ENCODE measurements around the gene RUNX1.

Gene RUNX1

DNA sequence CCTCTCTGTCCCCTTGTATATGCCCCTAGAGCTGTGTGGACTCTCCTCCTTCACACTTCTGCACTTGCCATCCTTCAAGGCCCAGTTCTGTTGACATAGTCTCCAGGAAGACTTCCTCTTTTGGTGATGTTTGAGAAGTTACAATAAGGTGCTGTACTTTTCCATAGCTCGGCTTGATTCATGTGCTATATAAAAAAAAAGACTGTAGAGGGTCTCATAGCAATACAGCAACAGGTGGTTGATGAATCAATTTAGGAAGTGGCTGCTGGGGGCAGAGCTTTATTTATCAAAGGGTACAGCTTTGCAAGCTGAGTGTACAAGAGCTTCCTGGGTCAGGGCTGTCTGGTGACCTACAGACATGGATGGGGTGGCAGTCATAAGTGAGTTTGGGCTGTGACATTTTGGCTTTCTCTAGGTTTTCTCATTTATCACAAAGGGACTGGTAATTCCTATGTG, 102.7 kb downstream of the RUNX1 start:
- no peak for DNase-seq (ENCODE audit: low spot score)

DNA sequence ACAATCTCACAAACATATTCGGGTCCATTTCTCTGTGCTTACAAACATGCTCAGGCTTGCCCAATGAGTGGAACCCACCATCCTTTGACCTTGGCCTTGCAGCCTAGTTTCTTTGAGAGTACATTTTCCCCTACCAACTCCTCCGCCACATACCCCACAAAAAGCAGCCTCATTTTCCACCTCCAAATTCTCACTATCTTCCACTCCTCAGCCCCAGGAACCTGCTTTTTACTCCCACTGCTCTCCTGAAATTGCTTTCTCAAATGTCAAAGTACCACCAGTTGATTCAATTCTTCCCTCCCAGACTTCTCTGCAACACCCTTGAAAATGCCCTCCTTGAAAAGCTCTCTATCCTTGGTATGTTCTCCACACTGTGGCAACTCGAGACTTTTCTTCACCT, 103.8 kb downstream of the RUNX1 start:
- DNase-seq (ENCODE audit: low spot score), result no peak

DNA sequence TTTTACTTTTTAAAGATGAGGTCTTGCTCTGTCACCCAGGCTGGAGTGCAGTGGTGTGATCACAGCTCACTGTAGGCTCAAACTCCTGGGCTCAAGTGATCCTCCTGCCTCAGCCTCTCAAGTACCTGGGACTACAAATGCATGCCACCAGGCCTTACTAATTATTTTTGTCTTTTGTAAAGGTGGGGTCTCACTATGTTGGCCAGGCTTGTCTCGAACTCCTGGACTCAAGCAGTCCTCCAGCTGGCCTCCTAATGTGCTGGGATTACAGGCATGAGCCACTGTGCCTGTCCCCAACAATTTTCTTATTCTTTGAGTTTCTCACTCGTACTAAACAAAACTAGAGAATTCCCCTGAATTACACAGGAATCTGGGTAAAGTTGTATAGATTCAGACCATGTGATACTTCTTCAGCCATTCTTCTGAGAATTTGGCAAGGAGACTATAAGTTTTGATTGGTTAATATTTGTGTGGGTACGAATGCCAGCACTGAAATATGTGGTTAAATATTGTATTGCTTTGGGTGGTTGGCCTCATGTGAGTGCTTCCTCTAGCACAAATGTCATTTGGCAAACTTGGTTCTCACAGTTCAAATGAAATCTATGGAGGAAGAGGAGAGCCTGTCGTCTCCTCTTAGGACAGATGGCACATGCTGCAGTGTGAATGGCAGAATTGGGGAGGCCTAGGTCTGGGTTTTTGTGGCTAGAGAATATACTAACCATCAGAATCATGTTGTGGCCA, 104.9 kb downstream of the RUNX1 start:
- no peak for DNase-seq (ENCODE audit: low spot score)

DNA sequence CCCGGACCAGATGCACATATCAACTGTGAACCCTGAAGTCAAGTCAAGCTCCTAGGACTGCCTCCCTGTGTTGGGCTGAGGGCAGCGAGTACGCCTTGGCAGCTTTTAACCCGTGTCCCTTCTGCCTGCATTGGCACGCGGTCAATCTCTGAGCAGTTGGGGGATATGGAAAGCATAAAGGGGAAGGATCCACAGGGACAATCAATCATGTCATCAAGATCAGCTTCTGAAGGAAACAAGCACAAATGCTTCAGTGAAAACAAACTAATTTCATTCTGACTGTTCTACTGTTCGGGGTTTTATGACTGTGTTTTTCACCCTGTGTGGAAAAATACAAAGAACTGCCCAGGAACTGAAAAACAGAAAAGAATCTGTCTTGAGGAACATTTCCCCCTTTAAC, 106.2 kb downstream of the RUNX1 start:
- DNase-seq (ENCODE audit: low spot score), result no peak

DNA sequence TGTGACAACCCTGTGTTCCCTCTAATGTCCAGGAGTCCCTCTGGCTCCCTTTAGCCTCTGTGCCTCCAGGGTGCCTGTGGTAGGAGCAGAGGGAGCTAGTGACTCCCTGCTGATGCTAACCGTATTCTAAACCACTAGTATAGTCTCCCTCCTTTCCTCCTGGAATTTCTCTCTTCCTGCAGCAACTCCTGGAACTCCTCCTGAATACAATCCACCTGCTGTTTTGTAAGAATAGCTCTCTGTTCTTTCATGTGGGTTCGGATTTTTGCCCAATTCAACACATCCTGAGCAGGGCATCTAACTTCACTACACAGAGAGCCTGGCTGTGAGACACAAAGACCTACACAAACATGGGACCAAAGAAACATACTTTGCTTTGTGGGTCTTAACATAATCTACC, 107.9 kb downstream of the RUNX1 start:
- DNase-seq (ENCODE audit: low spot score), result no peak

DNA sequence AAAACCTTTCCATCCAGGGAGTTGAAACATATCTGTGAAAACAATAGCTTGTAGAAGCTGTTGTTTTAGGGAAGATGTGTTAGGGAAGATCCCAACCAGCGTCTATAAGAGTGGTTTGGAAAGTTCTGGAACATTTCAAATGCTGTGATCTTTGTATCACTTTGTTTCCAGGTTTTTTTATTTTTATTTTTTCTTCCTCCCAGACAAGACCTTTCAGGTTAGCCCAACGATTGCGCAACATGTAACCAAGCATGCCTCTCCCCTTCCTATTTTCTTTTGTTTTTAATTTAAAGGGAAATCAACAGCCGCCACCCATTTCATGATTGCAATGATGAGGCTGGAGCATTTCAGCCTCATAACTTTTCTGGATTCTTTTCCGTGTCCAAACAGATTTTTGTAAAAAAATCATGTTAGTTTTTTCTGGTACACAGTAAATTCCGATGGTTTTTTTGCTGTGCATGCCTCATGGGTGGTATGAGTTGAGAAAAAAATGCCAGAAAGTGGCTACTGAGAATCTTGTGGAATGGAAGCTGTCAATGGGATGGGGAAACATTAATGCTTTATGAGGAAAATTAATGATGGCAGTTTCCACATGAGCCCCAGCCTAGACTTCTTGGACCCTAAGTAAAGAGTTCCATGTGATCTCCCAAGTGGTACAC, 109.3 kb downstream of the RUNX1 start:
- DNase-seq (ENCODE audit: low spot score), result no peak

DNA sequence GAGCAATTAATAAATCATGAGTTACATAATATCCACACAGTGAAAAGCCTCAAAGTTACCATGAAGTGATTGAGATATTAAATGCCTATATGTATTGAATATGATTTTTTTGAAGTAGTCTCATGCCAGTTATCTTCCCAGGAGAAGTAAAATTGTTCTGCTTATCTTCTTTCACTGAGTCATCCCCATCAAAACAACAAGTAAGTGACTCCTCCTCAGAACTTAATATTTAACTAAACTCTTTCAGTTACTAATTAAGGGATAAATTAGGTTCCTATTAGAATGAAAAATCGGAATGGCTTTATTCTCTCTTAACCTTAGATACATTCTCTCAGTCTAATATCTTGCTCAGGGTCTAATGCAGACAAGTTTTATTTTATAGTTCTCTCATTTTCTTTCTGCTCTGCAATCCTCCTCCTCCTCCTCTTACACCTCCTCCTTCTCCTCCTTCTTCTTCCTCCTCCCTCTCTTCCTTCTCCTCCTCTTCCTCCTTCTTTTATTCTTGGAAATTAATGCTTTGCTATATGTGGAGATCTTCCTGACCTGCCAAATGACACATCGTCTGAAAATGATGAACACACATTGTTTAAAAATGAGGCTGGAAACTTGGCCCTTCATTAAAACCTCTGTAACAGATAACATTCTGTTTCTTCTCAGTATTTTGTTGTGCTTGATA, 110.9 kb downstream of the RUNX1 start:
- DNase-seq (ENCODE audit: low spot score), result no peak

DNA sequence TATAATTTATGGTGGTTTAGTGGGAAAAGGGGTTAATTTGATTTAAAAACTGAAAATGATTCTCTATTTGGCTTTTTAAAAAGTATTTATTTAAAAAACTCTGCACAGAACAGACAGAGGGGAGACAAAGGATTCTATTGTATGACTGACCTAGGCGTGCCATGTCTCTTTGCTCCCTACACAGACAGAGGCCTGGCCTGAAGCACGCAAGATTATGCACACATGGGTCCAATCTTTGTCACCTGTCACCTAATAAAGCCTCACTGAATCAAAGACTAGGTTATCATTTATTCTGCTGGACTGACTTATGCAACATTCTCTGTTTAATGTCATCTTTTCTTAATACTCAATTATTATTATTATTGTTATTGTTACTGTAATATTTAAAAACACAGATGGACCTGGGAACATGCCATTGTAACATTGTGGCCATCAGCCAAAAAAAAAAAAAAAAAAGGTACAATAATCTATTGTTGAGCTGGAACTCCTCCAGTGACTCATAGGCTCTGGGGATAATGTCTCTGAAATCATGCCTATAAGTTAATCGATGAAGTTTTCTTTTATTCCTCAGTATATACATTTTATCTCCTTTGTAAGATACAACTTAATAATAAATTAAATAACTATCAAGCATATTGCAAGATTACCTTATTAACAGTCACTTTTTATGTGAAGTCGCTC, 112.1 kb downstream of the RUNX1 start:
- DNase-seq (ENCODE audit: low spot score), result no peak

DNA sequence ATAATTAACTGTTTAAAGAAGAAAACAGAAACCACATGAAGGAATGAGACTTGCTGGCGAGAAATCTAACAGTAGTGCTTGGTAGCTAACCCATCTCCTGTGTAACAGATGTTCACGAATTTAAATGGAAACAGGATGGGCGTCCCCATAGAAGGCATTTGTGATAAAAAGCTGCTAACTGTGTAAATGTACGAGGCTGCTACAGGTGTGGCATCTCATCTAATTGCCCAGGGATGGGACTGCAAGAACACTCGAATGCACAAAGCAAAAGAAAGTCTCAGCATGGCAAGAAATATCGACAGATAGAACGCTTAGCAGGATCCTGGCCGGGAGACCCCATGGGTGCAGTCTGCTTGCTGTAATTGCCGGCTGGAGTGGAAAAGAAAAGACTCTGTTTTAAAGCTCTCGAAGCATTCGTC, 112.7 kb downstream of the RUNX1 start:
- no peak for DNase-seq (ENCODE audit: low spot score)

DNA sequence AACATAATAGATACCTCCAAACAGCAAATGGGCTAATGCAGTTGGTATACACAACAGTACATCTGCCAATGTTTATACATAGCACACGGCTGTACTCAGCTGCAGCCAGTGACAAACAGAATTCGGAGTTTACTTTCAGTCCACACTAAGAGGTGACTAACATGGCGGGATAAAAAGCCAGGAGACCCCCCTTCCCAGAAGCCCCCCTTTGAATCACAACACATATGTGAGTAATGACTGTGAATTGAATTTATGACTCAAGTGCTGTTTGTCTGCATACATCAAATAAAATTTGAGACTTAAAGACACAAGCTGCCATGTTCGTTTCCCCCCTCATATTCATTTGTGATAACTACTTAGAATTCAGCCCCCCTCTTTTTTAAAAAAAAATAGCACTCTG, 113.2 kb downstream of the RUNX1 start:
- no peak for DNase-seq (ENCODE audit: low spot score)

DNA sequence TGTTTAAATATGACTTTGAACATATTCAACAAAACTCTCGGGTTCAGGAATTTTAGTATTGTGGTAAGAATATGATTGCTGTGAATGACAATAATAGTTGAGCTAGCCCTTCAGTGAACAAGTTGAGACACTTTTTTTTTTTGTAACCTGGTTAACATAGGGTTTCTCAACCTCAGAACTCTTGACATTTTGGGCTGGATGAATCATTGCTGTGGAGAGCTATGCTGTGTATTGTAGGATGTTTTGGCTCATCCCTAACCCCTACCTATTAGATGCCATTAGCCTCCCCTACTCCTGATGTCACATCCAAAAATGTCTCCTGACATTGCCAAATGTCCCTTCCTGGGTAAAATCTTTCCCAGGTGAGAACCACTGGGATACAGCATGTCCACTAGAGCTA, 113.7 kb downstream of the RUNX1 start:
- no peak for DNase-seq (ENCODE audit: low spot score)

DNA sequence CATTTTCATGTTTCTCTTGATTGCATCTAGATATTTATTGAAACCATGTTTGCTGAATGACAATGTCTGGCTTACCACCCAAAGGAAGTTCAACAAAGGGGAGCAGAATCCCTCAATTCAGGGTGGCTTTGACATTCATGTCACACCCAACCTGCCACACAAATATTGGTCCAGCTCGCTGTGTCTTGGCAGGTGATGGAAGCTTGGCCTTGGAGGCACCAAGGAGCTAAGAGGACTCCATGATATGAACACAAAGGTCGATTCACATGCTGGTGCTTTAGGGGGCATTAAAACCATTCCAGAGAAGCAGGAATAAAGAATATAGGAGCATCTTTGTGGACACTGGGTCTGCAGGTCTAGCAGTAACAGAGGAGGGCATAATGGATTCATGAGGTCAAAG, 114.8 kb downstream of the RUNX1 start:
- DNase-seq (ENCODE audit: low spot score), result no peak

DNA sequence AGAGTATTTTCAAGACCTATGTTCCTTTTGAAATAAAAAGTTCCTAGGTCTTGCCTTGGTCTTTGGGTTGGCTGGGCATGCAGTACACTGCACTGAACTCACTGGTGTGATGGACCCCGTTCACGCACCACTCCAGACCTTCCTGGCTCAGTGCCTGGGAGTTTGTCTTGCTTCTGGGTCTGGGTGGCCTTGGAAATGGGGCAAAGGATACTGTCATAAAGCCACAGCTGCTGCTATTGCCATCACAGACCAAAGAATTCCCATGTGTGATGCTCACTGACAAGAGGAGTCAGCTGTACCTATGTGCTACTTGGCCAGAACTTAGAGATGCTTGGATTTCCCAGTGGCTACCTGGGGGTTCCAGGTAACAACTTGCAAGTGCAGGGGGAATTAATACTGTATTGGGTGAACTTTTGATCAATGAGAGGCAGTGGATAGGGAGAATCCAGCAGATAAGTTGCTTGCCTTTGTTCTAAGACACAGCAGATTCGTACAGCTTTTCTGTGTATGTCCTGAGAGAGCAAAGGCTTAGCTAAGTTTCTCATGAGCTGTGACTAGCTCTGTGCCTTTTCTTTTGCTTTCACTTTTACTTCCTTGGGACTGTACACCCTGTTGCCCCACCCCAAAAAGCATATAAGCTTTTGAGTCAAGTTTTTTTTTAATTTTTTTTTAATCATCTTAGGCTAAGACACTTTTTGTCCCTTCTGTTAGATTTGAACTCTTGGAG, 115.3 kb downstream of the RUNX1 start:
- DNase-seq (ENCODE audit: low spot score), result no peak

DNA sequence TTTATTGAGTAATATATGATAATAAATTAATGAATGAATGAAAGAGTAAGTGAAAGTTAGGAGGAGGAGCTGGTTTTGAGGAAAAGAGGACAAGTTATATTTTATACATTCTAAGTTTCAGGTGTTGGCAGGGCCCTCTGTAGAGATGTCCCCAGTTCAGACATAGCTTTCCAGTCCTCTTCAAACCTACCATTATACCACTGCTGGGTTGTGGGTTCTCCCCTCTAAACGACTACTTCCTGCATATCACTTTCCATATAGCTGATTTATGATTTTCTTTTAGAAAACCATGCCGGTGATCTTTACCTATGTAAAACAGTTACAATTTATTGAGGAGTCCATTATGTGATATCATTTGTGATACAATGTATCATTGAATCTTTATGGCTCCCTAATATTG, 116.9 kb downstream of the RUNX1 start:
- DNase-seq (ENCODE audit: low spot score), result no peak

DNA sequence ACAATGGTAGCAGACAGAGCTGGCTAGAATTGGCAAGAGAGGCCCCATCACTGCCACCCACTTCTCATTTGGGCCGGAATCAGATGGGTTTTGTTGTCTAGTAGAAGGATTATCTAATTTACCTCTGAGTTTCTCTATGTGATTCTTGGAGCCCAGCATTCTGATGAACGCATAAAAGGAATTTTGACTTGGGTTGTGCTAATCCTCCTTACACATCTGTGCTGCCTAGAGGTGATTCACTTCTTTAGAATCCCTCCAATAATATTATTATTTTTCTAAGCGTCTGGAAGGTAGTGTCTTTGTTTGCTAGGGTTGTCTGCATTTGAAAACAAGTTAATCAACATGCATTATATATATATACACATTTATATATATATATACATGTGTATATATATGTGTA, 118.1 kb downstream of the RUNX1 start:
- no peak for DNase-seq (ENCODE audit: low spot score)

DNA sequence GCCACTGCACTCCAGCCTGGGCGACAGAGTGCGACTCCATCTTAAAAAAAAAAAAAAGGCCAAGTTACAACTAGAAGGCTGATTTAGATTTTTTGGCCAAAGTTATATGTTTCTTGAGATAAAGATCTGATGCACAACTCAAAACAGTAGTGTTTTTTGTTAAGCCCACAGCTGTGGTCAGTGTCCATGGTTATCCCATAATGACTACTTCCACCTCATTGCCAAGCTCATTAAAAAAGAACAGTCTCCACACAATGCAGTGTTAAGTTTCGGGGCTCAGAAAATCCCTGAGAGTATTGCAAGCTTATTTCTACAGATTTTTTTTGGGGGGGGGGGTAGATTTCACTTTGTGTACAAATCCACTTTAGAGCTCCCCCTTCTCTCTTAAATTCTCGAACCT, 120.5 kb downstream of the RUNX1 start:
- DNase-seq (ENCODE audit: low spot score), result no peak

DNA sequence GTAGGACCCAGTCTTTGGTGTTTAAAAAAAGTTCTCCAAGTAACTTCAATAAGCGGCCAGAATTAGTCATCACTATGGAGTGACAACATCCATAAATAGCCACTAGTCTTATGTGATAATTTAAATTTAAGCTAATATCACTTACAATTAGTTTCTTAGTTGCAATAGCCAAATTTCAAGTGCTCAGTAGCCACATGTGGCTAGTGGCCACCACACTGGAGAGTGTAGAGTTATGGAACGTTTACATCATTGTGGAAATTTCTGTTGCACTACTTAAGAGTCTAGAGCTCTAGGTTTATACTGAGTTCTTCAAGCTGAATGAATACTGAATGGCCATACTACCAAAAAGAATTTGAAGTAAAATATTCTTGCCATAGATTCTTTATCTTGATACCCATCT, 121.1 kb downstream of the RUNX1 start:
- no peak for DNase-seq (ENCODE audit: low spot score)

DNA sequence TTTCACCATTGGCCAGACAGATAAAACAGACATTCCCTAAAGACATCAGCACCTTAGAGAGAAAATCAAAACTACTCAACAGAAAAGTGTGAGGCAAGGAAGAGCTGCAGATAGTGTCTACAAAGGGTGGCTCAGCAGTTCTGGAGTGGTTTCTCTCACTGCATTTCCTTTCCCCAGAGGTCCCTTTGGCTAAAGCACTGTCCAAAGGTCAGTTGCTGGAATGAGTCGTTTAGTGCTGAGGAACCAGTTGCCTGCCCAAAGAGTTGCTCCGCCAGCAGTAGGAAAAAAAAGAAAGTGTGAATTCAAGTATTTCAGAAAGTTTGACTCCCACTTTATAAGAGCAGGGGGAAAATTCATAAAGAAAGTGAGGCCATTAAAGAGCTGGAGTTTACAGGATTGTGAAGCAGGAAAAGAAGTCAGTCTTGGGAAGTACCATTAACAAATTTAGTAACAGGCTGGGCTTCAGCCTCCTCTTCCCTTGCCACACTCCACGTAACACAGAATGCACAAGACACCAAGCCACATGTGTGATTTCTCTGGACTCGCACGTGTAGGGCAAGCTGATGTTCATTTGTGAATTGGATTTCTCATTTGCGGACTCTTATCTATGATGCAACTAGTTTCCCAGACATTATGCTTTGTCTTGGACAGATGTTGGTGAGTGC, 122.2 kb downstream of the RUNX1 start:
- DNase-seq (ENCODE audit: low spot score), result no peak

DNA sequence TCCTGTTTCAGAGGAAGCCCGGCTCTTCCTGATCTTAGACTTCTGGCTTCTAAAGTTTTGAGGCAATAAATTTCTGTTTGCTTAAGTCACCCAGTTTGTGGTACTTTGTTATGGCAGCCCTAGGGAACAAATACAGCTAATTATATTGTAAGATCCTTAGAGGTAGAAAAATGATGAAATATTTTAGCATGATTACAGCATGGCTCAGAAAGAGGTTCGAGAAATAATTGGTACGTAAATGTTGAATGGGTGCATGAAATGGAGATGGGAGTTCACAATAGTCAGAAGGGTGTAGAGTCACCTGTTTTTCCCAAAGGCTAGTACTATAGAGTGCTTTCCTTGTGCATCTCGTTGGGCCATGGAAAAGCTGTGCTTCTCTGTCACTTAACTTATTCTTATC, 123.5 kb downstream of the RUNX1 start:
- DNase-seq (ENCODE audit: low spot score), result no peak

DNA sequence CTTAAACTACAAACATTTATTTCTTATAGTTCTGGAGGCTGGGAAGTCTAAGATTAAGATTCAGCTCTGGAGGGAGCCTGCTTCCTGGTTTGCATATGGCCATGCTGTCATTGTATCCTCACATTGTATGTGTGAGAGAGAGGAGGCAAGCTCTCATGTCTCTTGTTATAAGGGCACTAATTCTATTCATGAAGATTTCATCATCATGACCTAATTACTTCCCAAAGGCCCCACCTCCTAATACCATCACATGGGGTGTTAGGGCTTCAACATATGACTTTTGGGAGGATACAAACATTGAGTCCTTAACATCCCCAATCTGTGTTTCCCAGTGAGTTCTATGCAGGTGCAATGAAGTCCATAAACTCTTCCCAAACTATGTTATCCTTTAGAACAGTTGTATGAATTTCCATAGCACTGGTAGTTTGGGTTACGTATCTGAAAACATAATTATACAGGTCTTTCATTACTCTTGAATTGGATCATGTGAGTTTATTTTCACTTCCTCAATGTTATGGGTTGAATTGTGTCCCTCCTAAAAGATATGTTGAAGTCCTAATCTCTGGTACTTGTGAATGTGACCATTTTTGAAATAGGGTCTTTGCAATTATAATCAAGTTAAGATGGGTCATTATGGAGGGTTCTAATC, 124.2 kb downstream of the RUNX1 start:
- DNase-seq (ENCODE audit: low spot score), result peak; percentile 15

DNA sequence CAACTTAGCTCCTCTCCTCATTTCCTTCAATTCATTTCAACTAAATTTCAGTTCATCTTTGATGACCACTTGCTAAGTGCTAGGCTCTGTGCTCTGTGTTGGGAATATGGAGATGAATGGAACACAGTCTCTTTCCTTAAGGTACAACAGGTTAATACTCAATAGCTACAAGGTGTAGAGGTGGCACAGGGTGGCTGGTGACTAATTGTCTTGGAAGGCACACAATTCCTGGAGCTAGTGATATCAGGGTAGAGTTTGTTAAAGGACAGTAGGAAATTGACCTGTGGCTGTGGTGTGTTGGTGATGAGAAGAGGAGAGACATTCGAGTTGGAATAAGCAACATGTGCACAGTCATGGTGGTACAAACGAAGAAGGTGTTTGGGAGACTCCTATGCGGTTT, 124.9 kb downstream of the RUNX1 start:
- DNase-seq (ENCODE audit: low spot score), result no peak

Data from pons (tissue), 1 donor.